SKM-1 (cell line): ENCODE results near the gene PRKCZ.
"Not testable (repeated sequence)": the region's sequence is repeated elsewhere in the genome, so short reads cannot be mapped to it uniquely, and the experiment has no call there.

Experiments
- DNase-seq: peaks from one replicate; lab custom pipeline; 2025; ENCODE audit not compliant: unreplicated experiment; lab: John Stamatoyannopoulos, UW

PRKCZ gene

GRCh38 chr1:2083666-2084065 is 33.5 kb downstream of the PRKCZ start:
- DNase-seq = no peak

- no peak for DNase-seq
Observed at GRCh38 chr1:2084306-2084705, 34.1 kb downstream of the PRKCZ start.

DNA sequence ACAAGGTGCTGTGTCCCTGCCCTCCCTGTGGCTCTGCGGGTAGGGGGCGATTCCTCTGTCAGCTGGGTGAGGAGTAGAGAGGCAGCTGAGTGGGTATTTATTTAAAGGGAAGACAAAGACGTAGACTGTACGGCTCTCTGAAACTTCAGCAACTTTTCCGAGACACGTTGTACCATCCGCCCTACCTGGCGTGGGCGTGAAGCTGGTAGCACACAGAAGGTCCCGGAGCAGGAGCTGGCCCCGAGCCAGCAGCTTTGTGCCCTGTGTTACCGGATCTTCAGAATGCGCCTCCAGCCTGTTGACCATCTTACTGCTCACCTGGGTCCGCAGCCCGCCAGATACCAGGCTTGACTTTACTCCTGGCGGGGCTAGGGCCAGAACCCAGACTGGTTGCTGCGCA is 34.9 kb downstream of the PRKCZ start:
- no peak for DNase-seq

DNA sequence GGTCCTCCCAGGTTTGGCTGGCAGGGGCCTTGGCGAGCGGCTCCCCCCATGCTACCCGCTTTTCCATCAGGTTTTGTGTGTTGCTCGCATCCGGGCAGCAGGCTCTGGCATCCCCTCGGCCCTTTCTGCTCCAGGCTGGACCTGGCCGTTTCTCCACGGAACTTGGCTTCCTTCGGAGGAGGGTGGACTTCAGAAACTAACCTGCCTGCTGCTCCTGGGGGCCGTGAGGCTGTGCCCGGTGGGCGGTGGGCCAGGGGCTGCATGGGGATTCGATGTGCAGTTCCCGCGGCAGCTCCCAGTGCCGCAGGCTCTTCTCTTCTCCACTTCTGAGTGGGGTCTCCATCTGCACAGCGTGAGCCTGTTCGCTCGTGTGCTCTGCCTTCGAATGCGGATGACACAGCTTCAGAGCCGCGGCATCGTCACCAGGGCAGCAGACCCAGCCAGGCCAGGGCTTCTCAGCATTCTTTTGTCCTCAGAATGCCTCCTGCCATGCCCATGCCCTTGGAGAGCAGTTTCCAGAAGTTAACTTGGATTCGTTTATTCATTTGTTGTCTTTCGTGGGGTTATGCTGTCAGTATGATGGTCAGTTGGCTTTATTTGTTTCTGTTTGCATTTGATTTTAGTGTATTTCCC is 36.4 kb downstream of the PRKCZ start:
- DNase-seq = no peak

GRCh38 chr1:2087766-2088165 is 37.6 kb downstream of the PRKCZ start:
- no peak for DNase-seq

GRCh38 chr1:2088458-2088857 is 38.2 kb downstream of the PRKCZ start:
- no peak for DNase-seq

- no peak for DNase-seq
Observed at GRCh38 chr1:2089051-2089450, 38.8 kb downstream of the PRKCZ start.

DNA sequence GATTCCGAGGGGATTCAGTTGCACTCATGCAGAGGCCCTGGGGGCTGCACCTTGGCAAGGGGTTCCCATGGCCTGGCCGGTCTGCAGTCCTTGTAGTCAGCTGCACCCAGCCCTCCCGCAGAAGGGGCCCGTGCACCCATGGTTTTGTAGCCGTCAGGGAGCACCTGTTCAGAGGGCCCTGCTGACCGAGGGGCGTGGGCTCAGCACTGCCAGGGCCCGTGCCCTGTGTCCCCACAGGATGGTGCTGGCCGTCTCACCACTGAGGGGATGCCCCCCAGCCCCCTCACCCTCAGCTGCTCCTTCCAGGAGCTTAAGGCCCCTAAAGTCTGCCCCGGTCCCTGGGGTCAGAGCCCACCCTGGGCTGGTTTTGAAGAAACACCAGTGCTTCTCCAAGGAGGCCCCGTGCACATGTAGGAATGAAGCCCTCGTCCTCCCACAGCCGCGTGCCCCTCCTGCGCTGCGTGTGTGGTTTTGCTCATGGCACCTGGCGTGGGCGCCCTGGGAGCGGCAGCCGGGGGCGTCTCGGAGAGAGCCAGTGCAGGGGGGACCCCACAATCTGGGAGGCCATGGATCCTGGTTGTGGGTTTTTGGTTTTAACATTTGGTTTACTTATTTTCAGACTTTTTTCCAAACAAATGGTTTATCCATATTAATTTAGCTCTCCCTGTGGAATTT is 40.1 kb downstream of the PRKCZ start:
- DNase-seq = no peak

DNA sequence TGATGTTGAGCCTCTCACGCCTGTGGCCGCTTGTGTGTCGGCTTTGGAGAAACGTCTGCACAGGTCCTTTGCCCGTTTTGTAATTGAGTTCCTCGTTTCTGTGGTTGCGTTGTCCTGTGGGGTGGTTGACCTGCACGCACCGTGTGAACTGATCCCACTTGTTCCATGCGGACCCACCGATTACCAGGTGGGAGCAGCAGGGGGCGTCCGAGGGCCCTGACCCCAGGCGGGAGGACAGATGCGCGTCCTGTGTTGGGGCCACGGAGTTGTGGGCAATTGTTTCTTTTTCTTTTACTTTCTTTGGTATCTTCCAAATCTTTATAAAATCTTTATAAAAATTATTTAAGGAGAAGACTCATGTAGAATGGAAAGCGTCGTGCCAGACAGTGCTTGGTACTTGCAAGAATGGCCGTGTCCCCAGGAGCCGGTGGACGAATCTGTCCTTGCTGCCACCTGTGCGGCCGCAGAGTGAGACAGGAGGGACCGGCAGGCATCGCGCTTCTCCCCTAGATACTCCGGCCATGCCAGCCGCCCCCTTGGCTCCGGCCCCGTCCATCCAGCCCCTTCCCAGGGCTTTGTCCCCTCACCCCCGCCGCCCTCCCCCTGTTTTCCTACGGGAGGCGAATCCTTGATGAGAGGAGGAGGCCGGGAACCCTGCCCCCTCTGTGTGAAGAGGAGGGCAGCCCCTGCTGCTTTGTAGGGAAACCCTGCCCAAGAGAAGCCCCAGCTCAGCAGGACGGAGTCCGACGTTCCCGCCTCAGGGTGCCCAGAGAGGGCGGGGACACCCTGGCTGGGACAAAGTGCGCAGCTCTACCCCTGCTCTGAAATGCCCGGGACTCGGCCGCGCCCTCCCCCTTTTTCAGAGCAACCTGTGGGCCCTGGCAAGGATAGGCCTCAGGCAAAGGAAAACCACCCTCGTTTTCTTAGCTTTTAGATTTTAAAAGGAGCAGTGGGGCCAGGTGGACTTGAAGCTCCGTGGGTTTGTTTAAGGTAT is 41.7 kb downstream of the PRKCZ start:
- DNase-seq = peak; percentile 62

DNA sequence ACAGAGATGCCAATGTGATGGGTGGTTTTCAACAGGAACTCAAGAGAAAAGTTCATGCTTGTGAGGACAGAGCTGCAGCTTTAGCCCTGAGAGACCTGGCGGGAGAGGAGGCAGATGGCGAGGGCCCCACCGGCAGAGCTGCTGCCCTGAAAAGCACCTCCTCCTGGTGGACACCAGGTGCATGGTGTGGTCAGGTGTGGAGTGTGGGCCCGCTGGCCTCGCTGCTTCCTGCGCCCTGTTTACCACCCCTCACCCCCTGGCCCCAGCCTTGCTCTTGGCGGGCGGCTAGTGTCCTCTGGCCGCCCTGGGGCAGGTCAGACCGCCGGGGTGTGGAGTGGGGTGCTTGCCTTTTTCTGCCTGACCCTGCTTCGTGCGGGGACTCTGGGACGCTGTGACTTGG is 42.8 kb downstream of the PRKCZ start:
- no peak for DNase-seq

- DNase-seq = no peak
Observed at GRCh38 chr1:2093636-2094035, 43.4 kb downstream of the PRKCZ start.

DNA sequence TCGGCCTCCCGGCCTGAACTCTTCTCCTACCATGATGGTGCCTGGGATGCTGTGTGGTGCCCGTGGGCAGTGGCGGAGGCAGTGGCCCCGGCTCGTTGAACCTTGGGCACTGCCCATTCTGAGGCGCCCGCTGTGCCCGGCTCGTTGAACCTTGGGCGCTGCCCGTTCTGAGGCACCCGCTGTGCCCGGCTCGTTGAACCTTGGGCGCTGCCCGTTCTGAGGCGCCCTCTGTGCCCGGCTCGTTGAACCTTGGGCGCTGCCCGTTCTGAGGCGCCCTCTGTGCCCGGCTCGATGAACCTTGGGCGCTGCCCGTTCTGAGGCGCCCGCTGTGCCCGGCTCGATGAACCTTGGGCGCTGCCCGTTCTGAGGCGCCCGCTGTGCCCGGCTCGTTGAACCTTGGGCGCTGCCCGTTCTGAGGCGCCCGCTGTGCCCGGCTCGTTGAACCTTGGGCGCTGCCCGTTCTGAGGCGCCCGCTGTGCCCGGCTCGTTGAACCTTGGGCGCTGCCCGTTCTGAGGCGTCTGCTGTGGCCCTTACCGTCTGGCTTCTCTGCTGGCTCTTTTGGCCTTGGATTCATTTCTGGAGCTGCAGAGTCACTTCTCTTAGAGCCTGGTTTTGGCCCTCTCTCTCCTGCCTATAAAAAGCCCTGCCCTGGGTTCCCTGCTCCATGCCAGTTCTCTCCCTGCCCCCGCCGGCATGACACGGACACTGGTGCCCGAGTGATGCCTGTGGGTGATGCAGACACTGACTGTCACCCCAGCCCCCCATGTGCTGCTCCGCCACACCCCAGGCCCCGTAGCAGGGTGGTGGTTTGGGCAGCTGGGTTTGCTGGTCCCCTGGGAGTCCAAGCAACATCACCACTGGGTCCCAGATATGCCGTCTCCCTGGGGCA is 44.3 kb downstream of the PRKCZ start:
- not testable (repeated sequence) for DNase-seq

- no peak for DNase-seq
Observed at GRCh38 chr1:2095394-2095793, 45.2 kb downstream of the PRKCZ start.

- no peak for DNase-seq
Observed at GRCh38 chr1:2095981-2096736, 45.9 kb downstream of the PRKCZ start.

- DNase-seq = no peak
Observed at GRCh38 chr1:2097386-2098300, 47.4 kb downstream of the PRKCZ start.

DNA sequence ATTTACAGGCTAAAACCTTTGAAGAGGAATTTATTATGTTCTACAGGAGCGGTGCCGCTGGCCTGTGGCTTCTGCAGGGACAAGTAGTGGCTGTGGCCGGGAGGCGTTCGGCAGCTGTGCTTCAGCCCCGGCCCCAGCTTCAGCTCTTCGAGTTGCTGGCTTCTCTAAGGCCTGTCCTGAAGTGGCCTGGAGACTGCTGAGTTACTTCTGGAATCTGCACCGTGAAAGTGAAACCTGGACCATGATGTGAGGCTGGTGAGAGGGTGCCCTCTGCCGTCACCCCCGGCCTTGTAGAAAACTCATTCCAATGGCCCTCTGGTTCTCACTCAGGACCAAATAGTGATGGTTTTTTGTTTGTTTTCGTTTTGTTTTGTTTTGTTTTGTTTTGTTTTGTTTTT is 48.1 kb downstream of the PRKCZ start:
- DNase-seq = no peak

DNA sequence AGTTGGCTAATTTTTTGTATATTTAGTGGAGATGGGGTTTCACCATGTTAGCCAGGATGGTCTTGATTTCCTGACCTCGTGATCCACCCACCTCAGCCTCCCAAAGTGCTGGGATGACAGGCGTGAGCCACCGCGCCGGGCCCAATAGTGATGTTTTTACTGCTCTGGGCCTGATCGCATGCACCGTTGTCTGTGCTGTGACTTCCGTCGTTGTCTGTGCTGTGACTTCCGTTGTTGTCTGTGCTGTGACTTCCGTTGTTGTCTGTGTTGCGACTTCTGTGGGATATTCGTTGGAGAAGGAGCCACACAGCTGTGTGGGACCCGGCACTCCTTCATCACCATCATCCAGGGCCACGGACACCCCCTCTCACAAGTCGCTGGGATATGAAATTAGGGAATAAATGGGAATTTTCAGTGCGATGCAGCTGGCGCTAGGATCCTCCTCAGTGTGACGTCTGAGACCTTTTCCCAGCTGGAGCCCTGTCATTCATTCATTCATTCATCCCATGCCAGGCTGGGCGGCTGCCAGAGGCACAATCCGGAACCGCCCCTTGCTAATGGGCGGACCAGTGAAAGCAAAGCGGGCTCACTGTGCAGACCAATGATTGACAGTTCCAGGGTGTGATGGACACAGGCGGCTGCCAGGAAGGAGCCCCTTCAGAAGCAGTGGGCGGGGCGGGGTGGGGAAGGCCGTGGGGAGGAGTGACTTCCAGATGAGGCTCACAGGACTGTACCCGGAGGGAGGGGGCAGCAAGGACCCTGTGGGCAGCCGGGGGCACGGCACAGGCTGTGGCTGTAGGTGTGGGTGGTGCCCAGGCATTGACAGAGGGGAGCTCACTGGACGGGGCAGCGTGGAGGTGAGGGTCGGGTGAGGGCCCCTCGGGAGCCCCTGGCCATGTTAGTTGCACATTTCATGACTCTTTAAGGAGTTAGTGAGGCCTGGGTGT is 48.9 kb downstream of the PRKCZ start:
- DNase-seq = no peak
